C1 segment of cervical spinal cord (tissue), 14 donors: Measurements from ENCODE around the gene PGP.
"Not testable (repeated sequence)": the region's sequence is repeated elsewhere in the genome, so short reads cannot be mapped to it uniquely, and the experiment has no call there.

ENCODE experiments used
- DNase-seq, 14 donors: peaks; one replicate each; lab custom pipeline; 2025; lab: John Stamatoyannopoulos, UW

PGP gene

GRCh38 chr16:2223221-2223941 lies 8.7 kb upstream of the PGP start, which contains the start of gene E4F1:
TSS of gene E4F1 (plus strand) at chr16:2223591. CDS start at chr16:2223614, 23 bp downstream.
- peak; percentile 86 to 99 (median 95) for DNase-seq

GRCh38 chr16:2216330-2216729 lies 1.7 kb upstream of the PGP start:
- no peak for DNase-seq

- no peak for DNase-seq
Observed at GRCh38 chr16:2213817-2214718, 572 bp downstream of the PGP start.

- peak in 1 of 14 donors; percentile 84 for DNase-seq
Observed at GRCh38 chr16:2212362-2213324, 2.0 kb downstream of the PGP start.

- DNase-seq: no peak
Observed at GRCh38 chr16:2211923-2212347, 2.7 kb downstream of the PGP start.

GRCh38 chr16:2210386-2211365 lies 4.0 kb downstream of the PGP start, which contains the start of gene BRICD5:
TSS of gene BRICD5 (minus strand) at chr16:2210863. CDS start at chr16:2210833, 30 bp downstream.
- DNase-seq: no peak

- no peak for DNase-seq
Observed at GRCh38 chr16:2210009-2210332, 4.7 kb downstream of the PGP start.

- no peak for DNase-seq
Observed at GRCh38 chr16:2209258-2210008, 5.2 kb downstream of the PGP start.

- no peak for DNase-seq
Observed at GRCh38 chr16:2208772-2209171, 5.9 kb downstream of the PGP start.

- peak in 1 of 14 donors; percentile 14 for DNase-seq
Observed at GRCh38 chr16:2208308-2208707, 6.3 kb downstream of the PGP start.

- no peak for DNase-seq
Observed at GRCh38 chr16:2207872-2208271, 6.8 kb downstream of the PGP start.

- peak in 1 of 14 donors; percentile 37 for DNase-seq
Observed at GRCh38 chr16:2206780-2207433, 7.7 kb downstream of the PGP start.

GRCh38 chr16:2206420-2206779 lies 8.2 kb downstream of the PGP start:
- DNase-seq: no peak

GRCh38 chr16:2205967-2206313 lies 8.7 kb downstream of the PGP start:
- peak in 1 of 14 donors; percentile 55 for DNase-seq

GRCh38 chr16:2205104-2205966 lies 9.3 kb downstream of the PGP start, which contains the start of gene MLST8:
TSS of gene MLST8 (plus strand) at chr16:2205454. CDS start at chr16:2206086, 632 bp downstream.
- peak; percentile 58 to 99 (median 90) for DNase-seq

- DNase-seq: no peak
Observed at GRCh38 chr16:2204416-2205103, 10.1 kb downstream of the PGP start.

- not testable (repeated sequence) for DNase-seq
Observed at GRCh38 chr16:2203119-2203688, 11.4 kb downstream of the PGP start.
